Measurements from ENCODE around the gene SMIM44. TPM values are rescaled to one million over a fixed set of nuclear protein-coding genes. Genes with fewer than 3 reads are reported as not detected.
"Not testable (repeated sequence)": the region's sequence is repeated elsewhere in the genome, so short reads cannot be mapped to it uniquely, and the experiment has no call there.

Gene SMIM44
- not detected in 2 replicates for total RNA-seq (2014; rRNA removed; shearing (Covaris generic))
- polyA plus RNA-seq (2015; cell fraction: cytosol; rRNA removed), result not detected in 2 replicates
- polyA plus RNA-seq (2015; cell fraction: nucleus; rRNA removed), result not detected in 2 replicates

DNA sequence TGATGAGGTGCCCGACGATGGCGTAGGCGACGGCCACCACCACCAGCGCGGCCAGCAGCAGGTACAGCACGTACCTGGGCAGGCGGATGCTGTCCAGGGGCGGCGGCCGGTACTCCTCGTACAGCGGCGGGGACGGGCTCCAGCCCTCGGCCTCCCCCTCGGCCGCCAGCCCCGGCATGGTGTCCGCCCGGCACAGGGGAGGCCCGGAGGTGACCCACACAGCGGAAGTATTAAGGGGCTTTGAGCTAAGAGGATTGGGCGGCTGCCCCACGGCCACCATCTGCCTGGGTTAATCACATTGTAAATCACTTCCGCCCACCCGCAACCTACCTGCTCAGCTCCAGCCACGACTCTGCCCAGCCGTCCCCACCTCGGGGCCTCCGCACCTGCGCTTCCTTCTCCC lies at the start of gene SMIM44:
TSS of gene SMIM44 (minus strand) at position 216 of the 403 bp plus-strand sequence. CDS start at position 178, 38 bp downstream.
- no peak for DNase-seq (ENCODE audit: low read depth)

- DNase-seq (ENCODE audit: low read depth), result no peak
Observed at GRCh38 chr19:3533033-3533432, 49.8 kb upstream of the SMIM44 start.

GRCh38 chr19:3532154-3532786 lies 49.0 kb upstream of the SMIM44 start:
- no peak for DNase-seq (ENCODE audit: low read depth)

- no peak for DNase-seq (ENCODE audit: low read depth)
Observed at GRCh38 chr19:3531716-3532115, 48.5 kb upstream of the SMIM44 start.

GRCh38 chr19:3530389-3530788 lies 47.1 kb upstream of the SMIM44 start:
- DNase-seq (ENCODE audit: low read depth), result no peak

DNA sequence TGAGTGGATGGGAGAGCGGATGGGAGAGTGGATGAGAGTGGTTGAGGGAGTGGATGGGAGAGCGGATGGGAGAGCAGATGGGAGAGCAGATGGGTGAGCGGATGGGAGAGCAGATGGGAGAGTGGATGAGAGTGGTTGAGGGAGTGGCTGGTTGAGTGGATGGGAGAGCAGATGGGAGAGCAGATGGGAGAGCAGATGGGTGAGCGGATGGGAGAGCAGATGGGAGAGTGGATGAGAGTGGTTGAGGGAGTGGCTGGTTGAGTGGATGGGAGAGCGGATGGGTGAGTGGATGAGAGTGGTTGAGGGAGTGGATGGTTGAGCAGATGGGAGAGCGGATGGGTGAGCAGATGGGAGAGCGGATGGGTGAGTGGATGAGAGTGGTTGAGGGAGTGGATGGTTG lies 46.1 kb upstream of the SMIM44 start:
- DNase-seq (ENCODE audit: low read depth), result not testable (repeated sequence)

DNA sequence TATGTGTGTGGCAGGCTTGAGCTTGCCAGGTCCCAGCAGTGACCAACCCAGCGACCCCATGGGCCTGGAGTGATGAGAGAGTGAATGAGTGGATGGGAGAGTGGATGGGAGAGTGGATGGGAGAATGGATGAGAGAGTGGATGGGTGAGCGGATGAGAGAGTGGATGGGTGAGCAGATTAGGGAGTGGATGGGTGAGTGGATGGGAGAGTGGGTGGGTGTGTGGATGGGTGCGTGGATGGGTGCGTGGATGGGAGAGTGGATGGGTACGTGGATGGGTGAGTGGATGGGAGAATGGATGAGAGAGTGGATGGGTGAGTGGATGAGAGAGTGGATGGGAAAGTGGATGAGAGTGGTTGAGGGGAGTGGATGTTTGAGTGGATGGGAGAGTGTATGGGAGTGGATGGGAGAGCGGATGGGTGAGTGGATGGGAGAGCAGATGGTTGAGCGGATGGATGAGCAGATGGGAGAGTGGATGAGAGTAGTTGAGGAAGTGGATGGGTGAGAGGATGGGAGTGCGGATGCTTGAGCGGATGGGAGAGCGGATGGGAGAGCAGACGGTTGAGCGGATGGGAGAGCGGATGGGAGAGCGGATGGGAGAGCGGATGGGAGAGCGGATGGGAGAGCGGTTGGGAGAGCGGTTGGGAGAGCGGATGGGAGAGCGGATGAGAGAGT lies 45.4 kb upstream of the SMIM44 start:
- DNase-seq (ENCODE audit: low read depth), result no peak

DNA sequence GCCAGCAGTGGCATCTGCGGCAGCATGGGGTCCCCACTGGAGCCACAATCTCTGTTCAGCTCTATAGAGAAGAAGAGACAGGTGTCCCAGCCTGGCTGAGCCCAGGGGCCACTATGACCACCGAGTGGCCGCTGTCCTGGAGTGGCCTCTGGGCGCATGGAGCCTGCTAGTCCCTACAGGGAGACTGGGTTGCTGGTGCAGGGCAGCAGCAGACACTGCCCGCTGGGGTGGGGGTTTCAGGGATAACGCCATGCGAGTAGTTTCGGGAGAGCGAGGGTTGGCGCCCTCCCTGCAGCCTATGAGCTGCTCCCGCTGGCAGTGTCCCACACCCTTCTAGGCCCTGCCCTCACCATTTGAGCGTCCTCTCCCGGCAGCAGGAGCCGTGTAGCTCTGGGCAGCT lies 44.8 kb upstream of the SMIM44 start:
- no peak for DNase-seq (ENCODE audit: low read depth)

DNA sequence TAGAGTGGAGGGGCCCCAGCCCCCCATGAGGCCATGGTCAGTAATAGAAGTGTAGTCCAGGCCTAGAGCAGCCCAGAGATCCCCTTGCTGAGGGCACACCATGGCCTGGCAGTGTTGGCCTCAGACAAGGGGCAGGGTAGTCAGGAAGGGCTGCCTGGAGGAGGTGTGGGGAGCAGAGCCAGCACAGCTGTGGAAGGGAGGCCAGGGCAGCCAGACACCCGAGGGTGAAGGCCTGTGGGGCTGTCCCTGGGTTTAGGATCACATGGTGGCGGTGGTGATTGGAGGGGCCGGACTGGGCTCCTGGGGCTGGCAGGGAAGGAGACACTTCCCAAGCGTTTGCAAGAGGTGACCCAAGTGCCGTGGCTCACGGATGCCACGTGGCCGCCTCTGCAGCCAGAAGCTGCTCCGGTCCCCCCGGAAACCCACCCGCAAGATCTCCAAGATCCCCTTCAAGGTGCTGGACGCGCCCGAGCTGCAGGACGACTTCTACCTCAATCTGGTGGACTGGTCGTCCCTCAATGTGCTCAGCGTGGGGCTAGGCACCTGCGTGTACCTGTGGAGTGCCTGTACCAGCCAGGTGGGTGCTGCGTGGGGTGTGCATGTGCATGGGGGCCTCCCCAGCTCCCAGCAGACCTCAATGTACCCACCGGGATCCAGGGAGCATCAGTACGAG lies 44.1 kb upstream of the SMIM44 start:
- DNase-seq (ENCODE audit: low read depth), result no peak

- no peak for DNase-seq (ENCODE audit: low read depth)
Observed at GRCh38 chr19:3526507-3527237, 43.4 kb upstream of the SMIM44 start.

GRCh38 chr19:3524904-3525451 lies 41.7 kb upstream of the SMIM44 start:
- no peak for DNase-seq (ENCODE audit: low read depth)

DNA sequence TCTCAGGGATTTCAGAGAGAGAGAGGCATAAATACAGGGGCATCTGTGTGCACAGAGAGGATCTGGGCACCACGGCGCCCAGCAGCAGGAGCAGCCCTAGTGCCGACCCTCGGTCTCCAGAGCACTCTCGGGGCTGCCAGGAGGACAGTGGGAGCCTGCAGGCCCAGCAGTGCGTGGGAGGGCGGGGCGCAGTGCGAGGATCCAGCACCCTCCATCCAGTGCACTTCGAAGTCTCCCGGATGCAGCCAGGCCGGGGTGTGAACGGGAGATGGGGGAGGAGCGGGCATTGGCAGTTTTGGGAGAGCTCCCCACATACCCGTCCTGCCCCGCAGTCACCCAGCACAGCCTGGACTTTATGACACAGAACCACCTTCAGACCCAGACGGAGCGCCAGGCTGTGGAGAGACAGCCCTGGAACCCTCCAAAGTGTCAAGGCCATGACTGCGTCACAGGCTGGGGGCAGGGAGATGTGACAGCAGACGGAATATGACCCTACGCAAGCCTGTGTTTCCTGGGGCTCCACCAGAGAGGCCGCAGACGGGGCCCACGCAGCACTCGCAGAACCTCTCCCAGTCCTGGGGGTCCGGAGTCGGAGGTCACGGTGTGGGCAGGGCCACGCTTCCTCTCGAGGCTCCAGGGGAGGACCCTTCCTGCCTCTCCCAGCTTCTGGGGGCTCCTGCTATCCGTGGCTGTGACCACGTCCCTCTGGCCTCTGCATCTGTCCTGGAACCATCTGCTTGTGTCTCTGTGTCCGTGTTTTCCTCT lies 41.0 kb upstream of the SMIM44 start:
- no peak for DNase-seq (ENCODE audit: low read depth)

GRCh38 chr19:3523361-3524077 lies 40.3 kb upstream of the SMIM44 start:
- no peak for DNase-seq (ENCODE audit: low read depth)

DNA sequence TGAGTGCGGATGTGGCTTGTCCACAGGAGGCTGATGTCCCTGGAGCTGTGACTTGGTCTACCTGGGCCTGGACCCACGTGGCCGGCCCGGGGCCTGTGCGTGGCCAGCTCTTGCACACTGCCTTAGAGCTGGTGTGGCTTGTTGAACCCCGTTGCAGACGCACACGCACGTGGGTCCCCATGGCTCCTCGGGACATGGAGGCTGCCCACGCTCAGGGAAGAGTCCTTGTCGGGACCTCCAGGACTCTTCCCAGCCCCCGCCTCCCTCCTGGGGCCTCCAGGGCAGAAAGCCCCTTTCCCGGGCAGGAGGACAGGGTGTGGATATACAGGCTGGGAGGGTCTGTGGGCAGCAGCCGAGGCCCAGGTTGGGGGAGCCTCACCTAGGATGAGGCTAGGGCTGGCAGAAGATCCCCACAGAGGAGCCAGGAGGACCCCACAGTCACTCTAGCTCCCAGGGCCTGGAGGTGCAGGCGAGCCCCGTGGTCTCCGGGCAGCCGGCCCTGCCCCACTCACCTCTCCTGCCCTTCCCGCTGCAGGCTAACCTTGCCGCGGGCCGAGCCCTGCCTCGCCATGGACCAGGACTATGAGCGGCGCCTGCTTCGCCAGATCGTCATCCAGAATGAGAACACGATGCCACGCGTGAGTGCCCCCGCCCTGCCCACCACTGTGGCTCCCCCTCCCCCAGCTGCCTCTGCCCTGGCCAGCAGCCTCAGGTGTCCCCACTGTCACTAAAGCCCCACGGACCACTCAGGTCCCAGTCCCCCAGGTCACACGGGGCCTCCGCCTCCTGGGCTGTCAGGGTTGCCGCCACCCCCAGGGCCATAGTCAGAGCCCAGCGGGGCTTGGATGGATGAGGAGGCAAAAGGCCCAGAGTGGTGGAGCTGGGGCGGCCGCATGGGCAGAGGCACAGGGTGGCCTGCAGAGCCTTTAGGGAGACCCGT lies 39.5 kb upstream of the SMIM44 start:
- DNase-seq (ENCODE audit: low read depth), result no peak

GRCh38 chr19:3521104-3521445 lies 37.8 kb upstream of the SMIM44 start:
- no peak for DNase-seq (ENCODE audit: low read depth)

- no peak for DNase-seq (ENCODE audit: low read depth)
Observed at GRCh38 chr19:3520166-3521103, 37.2 kb upstream of the SMIM44 start.

GRCh38 chr19:3519126-3519525 lies 35.9 kb upstream of the SMIM44 start:
- no peak for DNase-seq (ENCODE audit: low read depth)

DNA sequence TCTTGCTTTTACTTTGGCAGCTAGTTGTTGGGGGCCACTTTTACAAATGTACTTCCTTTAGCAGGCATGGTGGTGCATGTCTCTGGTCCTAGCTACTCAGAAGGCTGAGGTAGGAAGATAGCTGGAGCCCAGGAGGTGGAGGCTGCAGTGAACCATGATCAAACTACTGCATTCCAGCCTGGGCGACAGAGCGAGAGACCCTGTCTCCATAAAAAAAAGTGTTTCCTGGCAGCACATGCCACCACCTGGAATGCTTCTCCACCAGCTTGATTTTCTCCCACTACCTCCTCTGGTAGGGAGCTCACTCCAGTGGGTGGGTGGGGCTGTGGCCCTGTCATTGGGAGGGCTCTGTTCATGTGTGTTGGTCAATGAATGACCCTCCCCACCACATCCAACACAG lies 35.4 kb upstream of the SMIM44 start:
- DNase-seq (ENCODE audit: low read depth), result no peak

Measured in HT1080 (cell line).